Activated CD4-positive, alpha-beta T cell treated with anti-CD3 and anti-CD28 coated beads, Interleukin-2, amount 50 U/mL, for 16 hours (primary cell): ENCODE data around the gene OSM.
"Not testable (repeated sequence)": the region's sequence is repeated elsewhere in the genome, so short reads cannot be mapped to it uniquely, and the experiment has no call there.

Source experiments
- DNase-seq: peaks from one replicate; pipeline ENCODE4 v3.0.0-alpha.2; 2020

The OSM gene

GRCh38 chr22:30240541-30241417 lies 25.9 kb downstream of the OSM start:
- peak; percentile 37 for DNase-seq

GRCh38 chr22:30239488-30240405 lies 26.9 kb downstream of the OSM start:
- DNase-seq, result peak; percentile 41

- DNase-seq, result peak; percentile 39
Measured at GRCh38 chr22:30238661-30239487, 27.8 kb downstream of the OSM start.

- no peak for DNase-seq
Measured at GRCh38 chr22:30238136-30238535, 28.5 kb downstream of the OSM start.

GRCh38 chr22:30236875-30237274 lies 29.8 kb downstream of the OSM start:
- no peak for DNase-seq

GRCh38 chr22:30235687-30236170 lies 30.9 kb downstream of the OSM start:
- no peak for DNase-seq

GRCh38 chr22:30234786-30235470 lies 31.7 kb downstream of the OSM start:
- DNase-seq, result no peak

GRCh38 chr22:30234325-30234724 lies 32.3 kb downstream of the OSM start:
- not testable (repeated sequence) for DNase-seq

- no peak for DNase-seq
Measured at GRCh38 chr22:30233582-30233981, 33.1 kb downstream of the OSM start.

GRCh38 chr22:30232716-30233218 lies 33.9 kb downstream of the OSM start:
- DNase-seq, result no peak

- DNase-seq, result no peak
Measured at GRCh38 chr22:30230787-30231461, 35.7 kb downstream of the OSM start.

- DNase-seq, result no peak
Measured at GRCh38 chr22:30230330-30230729, 36.3 kb downstream of the OSM start.

GRCh38 chr22:30228509-30229359 lies 37.9 kb downstream of the OSM start:
- DNase-seq, result no peak

- no peak for DNase-seq
Measured at GRCh38 chr22:30227438-30228228, 39.0 kb downstream of the OSM start.

GRCh38 chr22:30226192-30226832 lies 40.3 kb downstream of the OSM start:
- no peak for DNase-seq

GRCh38 chr22:30225220-30225927 lies 41.3 kb downstream of the OSM start:
- DNase-seq, result no peak

GRCh38 chr22:30224161-30224857 lies 42.3 kb downstream of the OSM start:
- DNase-seq, result no peak

GRCh38 chr22:30223303-30223702 lies 43.3 kb downstream of the OSM start:
- no peak for DNase-seq
